ENCODE data around the gene ZNF550. TPM values are rescaled to one million over a fixed set of nuclear protein-coding genes. Genes with fewer than 3 reads are reported as not detected.
"Not testable (repeated sequence)": the region's sequence is repeated elsewhere in the genome, so short reads cannot be mapped to it uniquely, and the experiment has no call there.

Gene ZNF550
- total RNA-seq, 1 experiment from 2014 or later: 18.2 TPM

DNA sequence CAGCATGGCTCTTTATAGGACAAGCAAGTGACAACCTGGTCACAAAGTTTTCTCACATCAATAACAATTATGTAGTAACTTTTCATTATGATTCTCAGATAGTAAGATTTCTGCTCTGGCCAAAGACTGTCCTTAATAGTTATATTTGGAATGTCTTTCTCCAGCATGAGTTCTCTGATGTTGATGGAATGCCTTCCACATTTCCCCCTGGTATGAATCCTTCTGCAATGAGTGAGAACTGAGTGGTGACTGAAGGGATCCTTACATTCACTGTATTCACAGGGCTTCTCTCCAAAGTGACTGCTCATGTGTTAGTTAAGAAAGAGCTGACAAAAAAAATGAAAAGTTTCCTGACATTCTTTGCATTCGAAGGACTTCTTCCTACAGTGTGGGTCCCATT, 13.2 kb downstream of the ZNF550 start:
- H3K79me2 ChIP-seq (ENCODE audit: low read depth): 0 out of 2 replicates have a peak, but pooled peaks cover 3% of the 10 kb centered on the region
- H3K9me2 ChIP-seq (ENCODE audit: insufficient read depth): no peaks in the 10 kb centered on the region
- H3F3A ChIP-seq (ENCODE audit: insufficient read depth, low read depth): peaks cover 15% of the 10 kb centered on the region
- H2AFZ ChIP-seq: no peak overlapping the region
- peaks cover 97% of the 10 kb centered on the region for H3K36me3 ChIP-seq (ENCODE audit: low read depth)
- intact Hi-C loops (cut with micrococcal nuclease; ENCODE audit: unreplicated experiment): no loop called here
- no TSS peak for BruUV-seq (replicated peaks)
- ChIA-PET POLR2A (ENCODE audit: unreplicated experiment) (no interaction called here), CTCF (no interaction called here)
- no peak overlapping the region for H3K4me3 ChIP-seq
- no peak for DNase-seq
- H3K27me3 ChIP-seq (ENCODE audit: insufficient read depth, low read depth): no peaks in the 10 kb centered on the region
- H3K4me1 ChIP-seq (replicated peaks; ENCODE audit: insufficient read depth): no peaks in the 10 kb centered on the region
- H4K20me1 ChIP-seq (ENCODE audit: insufficient read depth): no peaks in the 10 kb centered on the region
- peaks cover 87% of the 10 kb centered on the region for H3K9me3 ChIP-seq (ENCODE audit: insufficient read depth, low read depth)
- H3K27ac ChIP-seq: no peak overlapping the region
- TF ChIP-seq, protein P1, sequence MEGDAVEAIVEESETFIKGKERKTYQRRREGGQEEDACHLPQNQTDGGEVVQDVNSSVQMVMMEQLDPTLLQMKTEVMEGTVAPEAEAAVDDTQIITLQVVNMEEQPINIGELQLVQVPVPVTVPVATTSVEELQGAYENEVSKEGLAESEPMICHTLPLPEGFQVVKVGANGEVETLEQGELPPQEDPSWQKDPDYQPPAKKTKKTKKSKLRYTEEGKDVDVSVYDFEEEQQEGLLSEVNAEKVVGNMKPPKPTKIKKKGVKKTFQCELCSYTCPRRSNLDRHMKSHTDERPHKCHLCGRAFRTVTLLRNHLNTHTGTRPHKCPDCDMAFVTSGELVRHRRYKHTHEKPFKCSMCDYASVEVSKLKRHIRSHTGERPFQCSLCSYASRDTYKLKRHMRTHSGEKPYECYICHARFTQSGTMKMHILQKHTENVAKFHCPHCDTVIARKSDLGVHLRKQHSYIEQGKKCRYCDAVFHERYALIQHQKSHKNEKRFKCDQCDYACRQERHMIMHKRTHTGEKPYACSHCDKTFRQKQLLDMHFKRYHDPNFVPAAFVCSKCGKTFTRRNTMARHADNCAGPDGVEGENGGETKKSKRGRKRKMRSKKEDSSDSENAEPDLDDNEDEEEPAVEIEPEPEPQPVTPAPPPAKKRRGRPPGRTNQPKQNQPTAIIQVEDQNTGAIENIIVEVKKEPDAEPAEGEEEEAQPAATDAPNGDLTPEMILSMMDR (conservative IDR thresholded peaks at IDR 0.05): no peak
- TF ChIP-seq EZH2 (IDR thresholded peaks at IDR 0.05; ENCODE audit: low read depth): no peak
- no peak overlapping the region for H3K4me2 ChIP-seq

DNA sequence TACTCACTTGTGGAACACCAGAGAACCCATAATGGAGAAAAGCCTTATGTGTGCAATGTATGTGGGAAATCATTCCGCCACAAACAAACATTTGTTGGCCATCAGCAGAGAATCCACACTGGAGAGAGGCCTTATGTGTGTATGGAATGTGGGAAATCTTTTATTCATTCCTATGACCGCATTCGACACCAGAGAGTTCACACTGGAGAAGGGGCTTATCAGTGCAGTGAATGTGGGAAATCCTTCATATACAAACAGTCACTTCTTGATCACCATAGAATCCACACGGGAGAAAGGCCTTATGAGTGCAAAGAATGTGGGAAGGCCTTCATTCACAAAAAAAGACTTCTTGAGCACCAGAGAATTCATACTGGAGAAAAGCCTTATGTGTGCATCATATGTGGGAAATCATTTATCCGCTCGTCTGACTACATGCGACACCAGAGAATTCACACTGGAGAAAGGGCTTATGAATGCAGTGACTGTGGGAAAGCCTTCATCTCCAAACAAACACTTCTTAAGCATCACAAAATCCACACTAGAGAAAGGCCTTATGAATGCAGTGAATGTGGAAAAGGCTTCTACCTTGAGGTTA, 21.6 kb downstream of the ZNF550 start:
- Histone ChIP-seq H3K27ac (no peak overlapping the region), H3K27me3 (ENCODE audit: insufficient read depth, low read depth) (no peaks in the 10 kb centered on the region), H3K4me1 (replicated peaks; ENCODE audit: insufficient read depth) (no peaks in the 10 kb centered on the region), H3K4me3 (no peak overlapping the region), H3K4me2 (no peak overlapping the region), H3K36me3 (ENCODE audit: low read depth) (peaks cover 81% of the 10 kb centered on the region), H4K20me1 (ENCODE audit: insufficient read depth) (no peaks in the 10 kb centered on the region), H2AFZ (no peak overlapping the region), H3K9me3 (ENCODE audit: insufficient read depth, low read depth) (peaks cover 97% of the 10 kb centered on the region), H3K79me2 (ENCODE audit: low read depth) (no peaks in the 10 kb centered on the region), H3F3A (ENCODE audit: insufficient read depth, low read depth) (peaks cover 6% of the 10 kb centered on the region; the same call in 1 of the 2 replicates), H3K9me2 (ENCODE audit: insufficient read depth) (no peaks in the 10 kb centered on the region)
- no peak for TF ChIP-seq EZH2 (IDR thresholded peaks at IDR 0.05; ENCODE audit: low read depth)
- TF ChIP-seq, protein P1 (conservative IDR thresholded peaks at IDR 0.05): no peak
- DNase-seq: no peak
- no TSS peak for BruUV-seq (replicated peaks)
- ChIA-PET POLR2A (ENCODE audit: unreplicated experiment) (no interaction called here), CTCF (no interaction called here)
- intact Hi-C loops (cut with micrococcal nuclease; ENCODE audit: unreplicated experiment): no loop called here

DNA sequence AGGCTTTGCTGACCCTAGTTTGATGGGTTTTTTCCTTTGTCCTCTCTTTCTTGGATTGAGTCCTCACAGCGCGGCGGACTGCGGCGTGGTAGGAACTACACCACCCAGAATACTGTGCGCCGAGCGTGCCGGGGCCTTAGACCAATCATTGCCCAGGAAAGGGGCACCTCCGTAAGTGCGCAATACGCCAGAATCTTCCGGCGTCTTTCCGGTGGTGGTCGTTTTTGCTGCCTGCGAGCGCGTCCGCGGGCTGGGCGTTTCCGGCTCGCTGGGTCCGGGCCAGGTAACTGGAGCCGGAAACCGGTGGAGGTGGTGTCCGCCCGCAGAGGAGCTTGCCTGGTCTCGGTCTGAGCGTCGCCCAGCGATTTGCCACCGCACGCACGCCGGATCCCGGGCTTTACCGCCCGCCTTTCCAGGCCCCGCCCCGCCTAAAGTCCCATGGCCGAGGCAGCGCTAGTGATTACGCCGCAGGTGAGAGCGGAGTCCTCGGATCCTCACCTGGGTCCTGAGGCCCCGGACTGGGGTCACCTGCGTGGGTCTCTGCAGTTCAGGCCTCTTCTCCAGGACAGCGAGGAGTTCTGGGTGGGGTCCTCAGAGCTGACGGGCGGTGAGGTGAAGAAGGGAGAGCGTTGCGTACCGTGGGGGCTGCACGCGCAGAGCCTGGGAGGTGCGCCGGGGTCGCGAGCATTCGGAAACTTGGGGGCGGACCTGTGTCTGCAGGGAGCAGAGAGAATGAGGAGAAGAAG, 32.4 kb downstream of the ZNF550 start, which contains the start of gene ZNF549:
TSS of gene ZNF549 (plus strand) at position 221 of the 746 bp plus-strand sequence. CDS start at position 439, 218 bp downstream.
- Histone ChIP-seq H3K4me1 (replicated peaks; ENCODE audit: insufficient read depth) (no peaks in the 10 kb centered on the region; the same call in 1 of the 2 replicates), H3K27ac (peak within 1 kb of the TSS; percentile 38), H3K36me3 (ENCODE audit: low read depth) (peaks cover 29% of the 10 kb centered on the region), H3K4me3 (peak within 1 kb of the TSS; percentile 86), H3K9me3 (ENCODE audit: insufficient read depth, low read depth) (peaks cover 27% of the 10 kb centered on the region), H3K79me2 (ENCODE audit: low read depth) (peaks cover 24% of the 10 kb centered on the region), H3K4me2 (peak within 1 kb of the TSS; percentile 89), H3F3A (ENCODE audit: insufficient read depth, low read depth) (0 out of 2 replicates have a peak, but pooled peaks cover 8% of the 10 kb centered on the region), H4K20me1 (ENCODE audit: insufficient read depth) (no peaks in the 10 kb centered on the region; the same call in 1 of the 2 replicates), H2AFZ (peak within 1 kb of the TSS; percentile 100), H3K27me3 (ENCODE audit: insufficient read depth, low read depth) (no peaks in the 10 kb centered on the region), H3K9me2 (ENCODE audit: insufficient read depth) (no peaks in the 10 kb centered on the region)
- intact Hi-C loops (cut with micrococcal nuclease; ENCODE audit: unreplicated experiment): loop anchor here (1.0 to 2.0 kb wide), 2 partner anchors 28 to 31 kb away; partner anchors contain the start of genes ZNF550 and ZNF773
- POLR2A ChIA-PET (ENCODE audit: unreplicated experiment): no interaction called here
- CTCF ChIA-PET: no interaction called here
- BruUV-seq (replicated peaks): TSS peak; percentile 67
- DNase-seq: peak; percentile 92 to 94
- TF ChIP-seq EZH2 (IDR thresholded peaks at IDR 0.05; ENCODE audit: low read depth): no peak
- TF ChIP-seq, protein P1 (conservative IDR thresholded peaks at IDR 0.05): no peak

DNA sequence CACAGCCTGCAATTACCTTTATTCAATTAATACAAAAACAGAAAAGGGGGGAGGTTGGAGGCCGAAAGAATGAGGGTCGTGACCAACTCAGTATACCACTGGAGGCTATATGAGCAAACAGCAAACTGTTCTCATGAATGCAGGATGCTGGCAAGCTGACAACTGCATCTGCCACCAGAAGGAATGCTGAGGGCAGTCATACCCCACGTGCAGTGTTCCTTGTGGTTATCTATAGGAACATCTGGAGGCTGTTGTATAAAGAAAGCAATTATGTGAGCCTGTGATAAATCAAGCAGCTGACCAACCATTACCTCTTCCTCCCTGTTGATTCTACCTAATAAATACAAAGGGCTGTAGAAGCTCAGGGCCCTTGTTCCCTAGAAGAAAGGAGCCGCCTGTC, 41.6 kb downstream of the ZNF550 start:
- H3K27me3 ChIP-seq (ENCODE audit: insufficient read depth, low read depth); BruUV-seq (replicated peaks); H4K20me1 ChIP-seq (ENCODE audit: insufficient read depth); DNase-seq; H3K4me3 ChIP-seq; H3K9me3 ChIP-seq (ENCODE audit: insufficient read depth, low read depth); POLR2A ChIA-PET (ENCODE audit: unreplicated experiment); H3K27ac ChIP-seq; H3K9me2 ChIP-seq (ENCODE audit: insufficient read depth); CTCF ChIA-PET; H3K4me1 ChIP-seq (replicated peaks; ENCODE audit: insufficient read depth); H3F3A ChIP-seq (ENCODE audit: insufficient read depth, low read depth); H3K36me3 ChIP-seq (ENCODE audit: low read depth); H3K4me2 ChIP-seq; intact Hi-C loops (cut with micrococcal nuclease; ENCODE audit: unreplicated experiment); H3K79me2 ChIP-seq (ENCODE audit: low read depth); H2AFZ ChIP-seq: not testable (repeated sequence)
